GM12878 (cell line): ENCODE measurements around the gene NFE2L1. TPM values are rescaled to one million over a fixed set of nuclear protein-coding genes. Genes with fewer than 3 reads are reported as not detected.
A peak's percentile ranks its signal among the peaks of the same experiment; 100 is the strongest.

Source experiments
- EGR1 ChIP-seq, 2 experiments: IDR thresholded peaks; 1 replicate in 1 of 2; 2 replicates in 1 of 2; pipeline ENCODE4 v1.6.1; 2011 to 2012; ENCODE audit warnings: low read depth in 2 of 2, low read length in 2 of 2, borderline replicate concordance in 1 of 2, mild to moderate bottlenecking in 1 of 2, moderate library complexity in 1 of 2
- ETV6 ChIP-seq, 2 experiments: fragments of 450-650 bp in 1 of 2; IDR thresholded peaks in 1 of 2; conservative IDR thresholded peaks in 1 of 2; 2 replicates each; pipeline ENCODE4 v1.6.1; 2014; ENCODE audit warnings: antibody characterized with exemption in 1 of 2, borderline replicate concordance in 1 of 2, low read depth in 1 of 2, mild to moderate bottlenecking in 1 of 2, moderate library complexity in 1 of 2
- IKZF2 ChIP-seq, 2 experiments: fragments of 450-650 bp; IDR thresholded peaks; 2 replicates each; pipeline ENCODE4 v1.6.1; 2017; ENCODE audit warnings: mild to moderate bottlenecking in 2 of 2, moderate library complexity in 2 of 2
- IRF4 ChIP-seq: IDR thresholded peaks from 2 replicates; pipeline ENCODE4 v1.6.1; 2011; ENCODE audit warnings: low read depth, low read length
- NFIC ChIP-seq: IDR thresholded peaks from 2 replicates; pipeline ENCODE4 v1.6.1; 2012; ENCODE audit warnings: low read depth, mild to moderate bottlenecking, inconsistent platforms, low read length, moderate library complexity
- PAX8 ChIP-seq: fragments of 450-650 bp; IDR thresholded peaks from 2 replicates; pipeline ENCODE4 v1.6.1; 2017; ENCODE audit warnings: mild to moderate bottlenecking, moderate library complexity
- PBX3 ChIP-seq: IDR thresholded peaks from 2 replicates; pipeline ENCODE4 v1.6.1; 2011; ENCODE audit warnings: mild to moderate bottlenecking, low read depth, low read length, moderate library complexity; ENCODE audit not compliant: insufficient replicate concordance
- POLR2A ChIP-seq: IDR thresholded peaks from 2 replicates; pipeline ENCODE4 v1.6.1; 2011; ENCODE audit warnings: low read depth, mild to moderate bottlenecking, low read length
- TARDBP ChIP-seq: IDR thresholded peaks from 2 replicates; pipeline ENCODE4 v1.6.1; 2016; ENCODE audit warnings: borderline replicate concordance
- TCF12 ChIP-seq: IDR thresholded peaks from 2 replicates; pipeline ENCODE4 v1.6.1; 2011; ENCODE audit warnings: low read depth, mild to moderate bottlenecking, low read length
- ZBTB11 ChIP-seq: fragments of 450-650 bp; formaldehyde crosslinking; IDR thresholded peaks from 2 replicates; pipeline ENCODE4 v1.5.0; 2022; ENCODE audit warnings: mild to moderate bottlenecking, missing genetic modification characterization
- polyA plus RNA-seq, 11 experiments: library from polyadenylated mRNA; depleted of rRNA in 4 of 11; unstranded in 6 of 11; stranded (reverse) in 5 of 11; fragments of >200 nt; fragmentation: Nextera tagmentation in 4 of 11; fragmentation: Illumina TruSeq in 1 of 11; extraction: Ambion mirVana in 4 of 11; extraction: Trizol in 1 of 11; gene quantifications; 1 replicate in 1 of 11; 2 replicates in 10 of 11; pipeline versions ENCODE4 v1.2.1 to v1.2.3, GENCODE V29; 2011 to 2016; ENCODE audit warnings: inconsistent platforms in 2 of 11, missing spikeins in 2 of 11, low read depth in 1 of 11
- total RNA-seq, 4 experiments: library from RNA; depleted of rRNA in 3 of 4; stranded (reverse); fragments of >200 nt in 3 of 4; fragmentation: Illumina TruSeq in 1 of 4; extraction: Trizol in 1 of 4; gene quantifications; 2 replicates each; pipeline versions ENCODE4 v1.2.1 to v1.2.3, GENCODE V29; 2013 to 2021
- TF ChIP-seq, protein P1 (sequence below): fragments of 450-650 bp; IDR thresholded peaks from 2 replicates; pipeline ENCODE4 v1.6.1; 2016; ENCODE audit warnings: mild to moderate bottlenecking
- TF ChIP-seq, protein P2 (sequence below): IDR thresholded peaks from 2 replicates; pipeline ENCODE4 v1.6.1; 2012; ENCODE audit warnings: mild to moderate bottlenecking, low read depth, low read length
- TF ChIP-seq, protein P3 (sequence below): fragments of 150-350 bp; IDR thresholded peaks from 2 replicates; pipeline ENCODE4 v1.6.1; 2014; ENCODE audit warnings: mild to moderate bottlenecking, low read depth, low read length
- TF ChIP-seq, protein P4 (sequence below): fragments of 450-650 bp; IDR thresholded peaks from 2 replicates; pipeline ENCODE4 v1.6.1; 2017; ENCODE audit warnings: antibody characterized with exemption, mild to moderate bottlenecking, moderate library complexity

Gene NFE2L1
- total and polyA plus RNA-seq, 10 of the 15 experiments (the other 5 are each of a cell fraction or from before 2014, with no cell fraction given): 3.8 to 104 (median 26.4) TPM

- TF ChIP-seq, protein P1, sequence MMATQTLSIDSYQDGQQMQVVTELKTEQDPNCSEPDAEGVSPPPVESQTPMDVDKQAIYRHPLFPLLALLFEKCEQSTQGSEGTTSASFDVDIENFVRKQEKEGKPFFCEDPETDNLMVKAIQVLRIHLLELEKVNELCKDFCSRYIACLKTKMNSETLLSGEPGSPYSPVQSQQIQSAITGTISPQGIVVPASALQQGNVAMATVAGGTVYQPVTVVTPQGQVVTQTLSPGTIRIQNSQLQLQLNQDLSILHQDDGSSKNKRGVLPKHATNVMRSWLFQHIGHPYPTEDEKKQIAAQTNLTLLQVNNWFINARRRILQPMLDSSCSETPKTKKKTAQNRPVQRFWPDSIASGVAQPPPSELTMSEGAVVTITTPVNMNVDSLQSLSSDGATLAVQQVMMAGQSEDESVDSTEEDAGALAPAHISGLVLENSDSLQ: no peak
- TF ChIP-seq, protein P2, sequence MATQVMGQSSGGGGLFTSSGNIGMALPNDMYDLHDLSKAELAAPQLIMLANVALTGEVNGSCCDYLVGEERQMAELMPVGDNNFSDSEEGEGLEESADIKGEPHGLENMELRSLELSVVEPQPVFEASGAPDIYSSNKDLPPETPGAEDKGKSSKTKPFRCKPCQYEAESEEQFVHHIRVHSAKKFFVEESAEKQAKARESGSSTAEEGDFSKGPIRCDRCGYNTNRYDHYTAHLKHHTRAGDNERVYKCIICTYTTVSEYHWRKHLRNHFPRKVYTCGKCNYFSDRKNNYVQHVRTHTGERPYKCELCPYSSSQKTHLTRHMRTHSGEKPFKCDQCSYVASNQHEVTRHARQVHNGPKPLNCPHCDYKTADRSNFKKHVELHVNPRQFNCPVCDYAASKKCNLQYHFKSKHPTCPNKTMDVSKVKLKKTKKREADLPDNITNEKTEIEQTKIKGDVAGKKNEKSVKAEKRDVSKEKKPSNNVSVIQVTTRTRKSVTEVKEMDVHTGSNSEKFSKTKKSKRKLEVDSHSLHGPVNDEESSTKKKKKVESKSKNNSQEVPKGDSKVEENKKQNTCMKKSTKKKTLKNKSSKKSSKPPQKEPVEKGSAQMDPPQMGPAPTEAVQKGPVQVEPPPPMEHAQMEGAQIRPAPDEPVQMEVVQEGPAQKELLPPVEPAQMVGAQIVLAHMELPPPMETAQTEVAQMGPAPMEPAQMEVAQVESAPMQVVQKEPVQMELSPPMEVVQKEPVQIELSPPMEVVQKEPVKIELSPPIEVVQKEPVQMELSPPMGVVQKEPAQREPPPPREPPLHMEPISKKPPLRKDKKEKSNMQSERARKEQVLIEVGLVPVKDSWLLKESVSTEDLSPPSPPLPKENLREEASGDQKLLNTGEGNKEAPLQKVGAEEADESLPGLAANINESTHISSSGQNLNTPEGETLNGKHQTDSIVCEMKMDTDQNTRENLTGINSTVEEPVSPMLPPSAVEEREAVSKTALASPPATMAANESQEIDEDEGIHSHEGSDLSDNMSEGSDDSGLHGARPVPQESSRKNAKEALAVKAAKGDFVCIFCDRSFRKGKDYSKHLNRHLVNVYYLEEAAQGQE: no peak
- TF ChIP-seq PAX8 (no peak), NFIC (peak; percentile 69; the same call in 1 of the 2 replicates), EGR1 (IDR thresholded peaks at IDR 0.05; ENCODE audit: borderline replicate concordance in 1 of 2, low read depth in 2 of 2, low read length in 2 of 2) (no peak), IKZF2 (IDR thresholded peaks at IDR 0.05) (peak; percentile 84 to 87), TCF12 (no peak), IRF4 (0 out of 2 replicates have a peak, but pooled peaks have one; percentile 56), TARDBP (no peak), ETV6 (conservative IDR thresholded peaks at IDR 0.05 in 1 of 2, IDR thresholded peaks at IDR 0.05 in 1 of 2; ENCODE audit: borderline replicate concordance in 1 of 2, low read depth in 1 of 2) (no peak), PBX3 (no peak), POLR2A (no peak), ZBTB11 (CRISPR knock-in tag) (no peak)
- TF ChIP-seq, protein P3, sequence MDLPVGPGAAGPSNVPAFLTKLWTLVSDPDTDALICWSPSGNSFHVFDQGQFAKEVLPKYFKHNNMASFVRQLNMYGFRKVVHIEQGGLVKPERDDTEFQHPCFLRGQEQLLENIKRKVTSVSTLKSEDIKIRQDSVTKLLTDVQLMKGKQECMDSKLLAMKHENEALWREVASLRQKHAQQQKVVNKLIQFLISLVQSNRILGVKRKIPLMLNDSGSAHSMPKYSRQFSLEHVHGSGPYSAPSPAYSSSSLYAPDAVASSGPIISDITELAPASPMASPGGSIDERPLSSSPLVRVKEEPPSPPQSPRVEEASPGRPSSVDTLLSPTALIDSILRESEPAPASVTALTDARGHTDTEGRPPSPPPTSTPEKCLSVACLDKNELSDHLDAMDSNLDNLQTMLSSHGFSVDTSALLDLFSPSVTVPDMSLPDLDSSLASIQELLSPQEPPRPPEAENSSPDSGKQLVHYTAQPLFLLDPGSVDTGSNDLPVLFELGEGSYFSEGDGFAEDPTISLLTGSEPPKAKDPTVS: no peak
- TF ChIP-seq, protein P4, sequence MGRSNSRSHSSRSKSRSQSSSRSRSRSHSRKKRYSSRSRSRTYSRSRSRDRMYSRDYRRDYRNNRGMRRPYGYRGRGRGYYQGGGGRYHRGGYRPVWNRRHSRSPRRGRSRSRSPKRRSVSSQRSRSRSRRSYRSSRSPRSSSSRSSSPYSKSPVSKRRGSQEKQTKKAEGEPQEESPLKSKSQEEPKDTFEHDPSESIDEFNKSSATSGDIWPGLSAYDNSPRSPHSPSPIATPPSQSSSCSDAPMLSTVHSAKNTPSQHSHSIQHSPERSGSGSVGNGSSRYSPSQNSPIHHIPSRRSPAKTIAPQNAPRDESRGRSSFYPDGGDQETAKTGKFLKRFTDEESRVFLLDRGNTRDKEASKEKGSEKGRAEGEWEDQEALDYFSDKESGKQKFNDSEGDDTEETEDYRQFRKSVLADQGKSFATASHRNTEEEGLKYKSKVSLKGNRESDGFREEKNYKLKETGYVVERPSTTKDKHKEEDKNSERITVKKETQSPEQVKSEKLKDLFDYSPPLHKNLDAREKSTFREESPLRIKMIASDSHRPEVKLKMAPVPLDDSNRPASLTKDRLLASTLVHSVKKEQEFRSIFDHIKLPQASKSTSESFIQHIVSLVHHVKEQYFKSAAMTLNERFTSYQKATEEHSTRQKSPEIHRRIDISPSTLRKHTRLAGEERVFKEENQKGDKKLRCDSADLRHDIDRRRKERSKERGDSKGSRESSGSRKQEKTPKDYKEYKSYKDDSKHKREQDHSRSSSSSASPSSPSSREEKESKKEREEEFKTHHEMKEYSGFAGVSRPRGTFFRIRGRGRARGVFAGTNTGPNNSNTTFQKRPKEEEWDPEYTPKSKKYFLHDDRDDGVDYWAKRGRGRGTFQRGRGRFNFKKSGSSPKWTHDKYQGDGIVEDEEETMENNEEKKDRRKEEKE: no peak
These were observed 45.8 kb upstream of the NFE2L1 start (continued) for GRCh38 chr17:48002266-48002915.
